Endodermal cell (in vitro differentiated cells): Measurements from ENCODE around the gene RNF11. TPM values are rescaled to one million over a fixed set of nuclear protein-coding genes. Genes with fewer than 3 reads are reported as not detected.
"Not testable (repeated sequence)": the region's sequence is repeated elsewhere in the genome, so short reads cannot be mapped to it uniquely, and the experiment has no call there.

ENCODE experiments used
- DNase-seq: peaks from one replicate; pipeline ENCODE4 v3.0.0-alpha.2; 2017
- H3K27ac ChIP-seq: 2 replicates; pipeline ENCODE4 v1.5.1; 2013; ENCODE audit warnings: mild to moderate bottlenecking, low read depth, low read length, moderate library complexity
- H3K27me3 ChIP-seq: 2 replicates; pipeline ENCODE4 v1.6.1; 2013; ENCODE audit warnings: mild to moderate bottlenecking, low read length, moderate library complexity; ENCODE audit not compliant: insufficient read depth, control insufficient read depth, poor library complexity, severe bottlenecking
- H3K36me3 ChIP-seq: 2 replicates; pipeline ENCODE4 v1.7.0; 2013; ENCODE audit warnings: mild to moderate bottlenecking, low read length, moderate library complexity; ENCODE audit not compliant: control insufficient read depth, insufficient read depth
- H3K4me1 ChIP-seq: one replicate; pipeline ENCODE4 v1.7.0; 2013; ENCODE audit warnings: low read length; ENCODE audit not compliant: control insufficient read depth, insufficient read depth
- H3K4me3 ChIP-seq: 2 replicates; pipeline ENCODE4 v1.5.1; 2013; ENCODE audit warnings: mild to moderate bottlenecking, low read length, moderate library complexity
- H3K9ac ChIP-seq: 2 replicates; pipeline ENCODE4 v1.6.1; 2013; ENCODE audit warnings: mild to moderate bottlenecking, low read length, moderate library complexity; ENCODE audit not compliant: poor library complexity, severe bottlenecking; ENCODE audit errors: extremely low read depth
- H3K9me3 ChIP-seq: 2 replicates; pipeline ENCODE4 v1.6.1; 2013; ENCODE audit warnings: mild to moderate bottlenecking, low read length, moderate library complexity; ENCODE audit not compliant: control insufficient read depth
- H3K27ac Mint-ChIP-seq: 2 replicates; pipeline ENCODE4 v1.8.0; 2020; ENCODE audit warnings: mixed read lengths
- H3K27me3 Mint-ChIP-seq: 2 replicates; pipeline ENCODE4 v1.8.0; 2021; ENCODE audit warnings: mild to moderate bottlenecking, mixed read lengths; ENCODE audit not compliant: insufficient read depth
- H3K36me3 Mint-ChIP-seq: 2 replicates; pipeline ENCODE4 v1.8.0; 2020; ENCODE audit warnings: low read depth, mixed read lengths
- H3K4me1 Mint-ChIP-seq: 2 replicates; pipeline ENCODE4 v1.8.0; 2020; ENCODE audit warnings: mixed read lengths
- H3K4me3 Mint-ChIP-seq: 2 replicates; pipeline ENCODE4 v1.8.0; 2020; ENCODE audit warnings: mild to moderate bottlenecking, moderate library complexity, mixed read lengths
- H3K9me3 Mint-ChIP-seq: 2 replicates; pipeline ENCODE4 v1.8.0; 2020; ENCODE audit warnings: mild to moderate bottlenecking, mixed read lengths
- CTCF ChIP-seq: fragments of 200-600 bp; sonication (generic); conservative IDR thresholded peaks from 2 replicates; pipeline ENCODE4 v1.5.0; 2021; ENCODE audit warnings: antibody characterized with exemption, mild to moderate bottlenecking
- WGBS, 2 experiments: methylation state at CpG; one replicate each; pipeline versions ENCODE4 v1.1.5 to v1.1.7; 2013; ENCODE audit warnings: missing lambda C conversion rate in 2 of 2, mixed read lengths in 1 of 2; ENCODE audit not compliant: insufficient coverage in 1 of 2, insufficient read length in 1 of 2; 5-methylcytosine and 5-hydroxymethylcytosine counted together
- total RNA-seq, 2 donors: library from RNA; stranded (reverse); fragmentation: NEBNext Ultra II Directional in 1 of 2; extraction: Animal tissue kit (Norgen Biotek cat#: 25700) in 1 of 2; gene quantifications; 2 replicates in 1 of 2; 3 replicates in 1 of 2; pipeline ENCODE4 v1.2.1, GENCODE V29; 2021

RNF11 gene
- total RNA-seq, 2 donors from 2014 or later: 84.1 to 103 TPM

GRCh38 chr1:51247022-51247421 lies 10.9 kb downstream of the RNF11 start:
- peaks cover 23% of the 10 kb centered on the region for H3K36me3 Mint-ChIP-seq
- Histone ChIP-seq H3K4me3 (no peak overlapping the region), H3K4me1 (no peaks in the 10 kb centered on the region), H3K27me3 (no peaks in the 10 kb centered on the region), H3K36me3 (peaks cover 11% of the 10 kb centered on the region), H3K9me3 (no peaks in the 10 kb centered on the region), H3K27ac (no peak overlapping the region), H3K9ac (no peak overlapping the region)
- no peak for DNase-seq
- H3K27ac Mint-ChIP-seq: no peak overlapping the region
- H3K27me3 Mint-ChIP-seq: no peaks in the 10 kb centered on the region
- H3K4me3 Mint-ChIP-seq: no peak overlapping the region
- TF ChIP-seq CTCF: no peak
- H3K9me3 Mint-ChIP-seq: no peaks in the 10 kb centered on the region
- 93 to 100% methylated on average over 2 of the region's 2 CpGs for WGBS, 2 experiments
- H3K4me1 Mint-ChIP-seq: peaks cover 9% of the 10 kb centered on the region

GRCh38 chr1:51247499-51247898 lies 11.4 kb downstream of the RNF11 start:
- DNase-seq: no peak
- no peak for TF ChIP-seq CTCF
- WGBS, 2 experiments: 90 to 100% methylated on average over 1 of the region's 1 CpG
- peaks cover 9% of the 10 kb centered on the region for H3K4me1 Mint-ChIP-seq
- H3K27me3 Mint-ChIP-seq: no peaks in the 10 kb centered on the region
- H3K4me3 ChIP-seq: no peak overlapping the region
- no peaks in the 10 kb centered on the region for H3K9me3 ChIP-seq
- H3K9ac ChIP-seq: no peak overlapping the region
- H3K27ac Mint-ChIP-seq: no peak overlapping the region
- H3K36me3 Mint-ChIP-seq: peaks cover 25% of the 10 kb centered on the region
- H3K4me3 Mint-ChIP-seq: no peak overlapping the region
- H3K9me3 Mint-ChIP-seq: no peaks in the 10 kb centered on the region
- no peaks in the 10 kb centered on the region for H3K4me1 ChIP-seq
- no peak overlapping the region for H3K27ac ChIP-seq
- H3K36me3 ChIP-seq: peaks cover 11% of the 10 kb centered on the region
- H3K27me3 ChIP-seq: no peaks in the 10 kb centered on the region

- no peak overlapping the region for H3K4me3 Mint-ChIP-seq
- no peak overlapping the region for H3K27ac Mint-ChIP-seq
- Histone ChIP-seq H3K9me3 (no peaks in the 10 kb centered on the region), H3K4me1 (no peaks in the 10 kb centered on the region), H3K4me3 (no peak overlapping the region), H3K27ac (no peak overlapping the region), H3K36me3 (peaks cover 5% of the 10 kb centered on the region), H3K27me3 (no peaks in the 10 kb centered on the region), H3K9ac (no peak overlapping the region)
- H3K4me1 Mint-ChIP-seq: peaks cover 9% of the 10 kb centered on the region
- no peaks in the 10 kb centered on the region for H3K9me3 Mint-ChIP-seq
- no peaks in the 10 kb centered on the region for H3K27me3 Mint-ChIP-seq
- H3K36me3 Mint-ChIP-seq: peaks cover 19% of the 10 kb centered on the region
- TF ChIP-seq CTCF: no peak
- 100% methylated on average over 1 of the region's 1 CpG; no CpG with 5 or more reads in 1 of the 2 experiments for WGBS, 2 experiments
- DNase-seq: no peak
Observed at GRCh38 chr1:51249445-51249844, 13.4 kb downstream of the RNF11 start.

- not testable (repeated sequence) for H3K4me1 ChIP-seq, H3K4me3 Mint-ChIP-seq, H3K4me1 Mint-ChIP-seq, H3K27ac ChIP-seq, H3K9me3 ChIP-seq, H3K36me3 ChIP-seq, H3K27me3 ChIP-seq, H3K27me3 Mint-ChIP-seq, DNase-seq, H3K9ac ChIP-seq, H3K9me3 Mint-ChIP-seq, H3K4me3 ChIP-seq, H3K27ac Mint-ChIP-seq
- H3K36me3 Mint-ChIP-seq: peaks cover 14% of the 10 kb centered on the region
- WGBS, 2 experiments: 95 to 96% methylated on average over 5 to 14 of the region's 14 CpGs
Observed at GRCh38 chr1:51250729-51251128, 14.7 kb downstream of the RNF11 start.

- not testable (repeated sequence) for H3K4me3 Mint-ChIP-seq, H3K27ac ChIP-seq, H3K4me3 ChIP-seq, H3K4me1 Mint-ChIP-seq, H3K9me3 ChIP-seq, H3K36me3 ChIP-seq, DNase-seq, H3K27me3 ChIP-seq, H3K9ac ChIP-seq, H3K27ac Mint-ChIP-seq, H3K4me1 ChIP-seq, H3K9me3 Mint-ChIP-seq, H3K27me3 Mint-ChIP-seq
- WGBS, 2 experiments: 97% methylated on average over 20 of the region's 20 CpGs; no CpG with 5 or more reads in 1 of the 2 experiments
- H3K36me3 Mint-ChIP-seq: peaks cover 10% of the 10 kb centered on the region
Observed at GRCh38 chr1:51251165-51251564, 15.1 kb downstream of the RNF11 start.
